ENCODE data around the gene PACSIN1. TPM values are rescaled to one million over a fixed set of nuclear protein-coding genes. Genes with fewer than 3 reads are reported as not detected.

Gene PACSIN1
- total RNA-seq, 1 experiment from 2014 or later, result 5.0 TPM

GRCh38 chr6:34543421-34543820, 77.5 kb downstream of the PACSIN1 start (continued):
- TF ChIP-seq EZH2 (IDR thresholded peaks at IDR 0.05), result no peak
- no peak for TF ChIP-seq CTCF (IDR thresholded peaks at IDR 0.05 in 2 of 3, conservative IDR thresholded peaks at IDR 0.05 in 1 of 3; ENCODE audit: borderline replicate concordance in 1 of 3, insufficient read depth in 1 of 3, low read depth in 2 of 3, low read length in 2 of 3)
- TF ChIP-seq CEBPB (IDR thresholded peaks at IDR 0.05; ENCODE audit: low read depth), result no peak
- TF ChIP-seq EGR1 (IDR thresholded peaks at IDR 0.05; ENCODE audit: low read depth), result no peak
- no peak for TF ChIP-seq TCF7L2 (IDR thresholded peaks at IDR 0.05; ENCODE audit: borderline replicate concordance, extremely low read depth, insufficient read depth, insufficient read length)
- no peak for TF ChIP-seq SRF (IDR thresholded peaks at IDR 0.05; ENCODE audit: low read depth)
- TF ChIP-seq JUND (IDR thresholded peaks at IDR 0.05), result no peak
- TF ChIP-seq POLR2A (IDR thresholded peaks at IDR 0.05; ENCODE audit: borderline replicate concordance, extremely low read depth, insufficient read depth, insufficient read length), result no peak
- no peak for TF ChIP-seq FOSL1 (IDR thresholded peaks at IDR 0.05; ENCODE audit: low read depth)
- TF ChIP-seq RAD21 (IDR thresholded peaks at IDR 0.05; ENCODE audit: low read depth), result no peak

GRCh38 chr6:34544052-34544604, 78.3 kb downstream of the PACSIN1 start:
- TF ChIP-seq SRF (IDR thresholded peaks at IDR 0.05; ENCODE audit: low read depth), result no peak
- TF ChIP-seq CTCF (IDR thresholded peaks at IDR 0.05 in 2 of 3, conservative IDR thresholded peaks at IDR 0.05 in 1 of 3; ENCODE audit: borderline replicate concordance in 1 of 3, insufficient read depth in 1 of 3, low read depth in 2 of 3, low read length in 2 of 3), result no peak
- ChIA-PET POLR2A (no interaction called here), RAD21 (ENCODE audit: low non-redundant PET in 1 of 2, low total read pairs in 2 of 2, uncharacterized antibody in 2 of 2, unreplicated experiment in 2 of 2) (no interaction called here), CTCF (no interaction called here)
- DNase-seq (ENCODE audit: low read depth, low spot score) (no peak), ATAC-seq (no peak)
- Histone ChIP-seq H2AFZ (ENCODE audit: low read depth, low read length, poor library complexity, severe bottlenecking) (no peak overlapping the region), H3K9me2 (ENCODE audit: insufficient read depth) (no peaks in the 10 kb centered on the region), H3K27me3 (ENCODE audit: insufficient read depth, low read length) (no peaks in the 10 kb centered on the region), H3K9ac (ENCODE audit: low read length) (no peak overlapping the region), H3K4me1 (ENCODE audit: control insufficient read depth in 1 of 2, insufficient read depth in 2 of 2, low read length in 2 of 2) (peaks cover 20 to 30% of the 10 kb centered on the region in 2 experiments), H3K9me3 (ENCODE audit: control insufficient read depth in 1 of 2, insufficient read depth in 1 of 2, low read depth in 1 of 2, low read length in 2 of 2) (no peaks in the 10 kb centered on the region), H3K4me3 (replicated peaks in 1 of 2; ENCODE audit: low read depth in 1 of 2, low read length in 2 of 2) (no peak overlapping the region), H3K27ac (ENCODE audit: low read depth, low read length) (no peak overlapping the region; the same call in 1 of the 2 replicates), H3K4me2 (ENCODE audit: low read length) (no peak overlapping the region), H3K36me3 (ENCODE audit: control insufficient read depth in 1 of 2, insufficient read depth in 2 of 2, low read length in 2 of 2) (no peaks in the 10 kb centered on the region), H3K79me2 (ENCODE audit: insufficient read depth, low read length) (no peaks in the 10 kb centered on the region), H4K20me1 (ENCODE audit: insufficient read depth) (no peaks in the 10 kb centered on the region)
- intact Hi-C loops (cut with micrococcal nuclease), result no loop called here
- BruUV-seq (replicated peaks), result no TSS peak
